Measurements from ENCODE around the gene MIAT. TPM values are rescaled to one million over a fixed set of nuclear protein-coding genes. Genes with fewer than 3 reads are reported as not detected.

MIAT gene
- total and polyA plus RNA-seq, 2 donors (not counting 3 experiments of a cell fraction or from before 2014, with no cell fraction given), result 0.03 to 0.80 TPM

DNA sequence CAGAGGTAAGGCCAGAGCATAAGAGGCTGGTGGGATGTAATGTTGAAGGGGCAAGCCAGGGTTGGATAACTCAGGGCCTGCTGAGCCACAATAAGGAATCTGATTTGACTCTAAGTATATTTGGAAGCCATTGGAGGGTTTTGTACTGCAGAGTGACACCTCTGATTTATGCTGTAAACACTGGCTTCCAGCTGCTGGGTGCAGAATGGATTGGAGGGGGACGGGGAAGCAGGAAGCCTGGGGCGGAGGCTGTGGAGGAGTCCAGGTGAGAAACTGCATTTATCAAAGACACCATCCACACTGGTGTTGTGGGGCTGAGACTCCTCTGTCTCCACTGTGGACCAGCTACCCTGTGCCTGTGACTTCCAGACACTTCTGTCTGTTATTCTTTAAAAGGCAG is 26.8 kb downstream of the MIAT start:
- no peak overlapping the region for H3K27ac ChIP-seq (ENCODE audit: insufficient read depth, low read depth, low read length)
- H3K9me1 ChIP-seq (replicated peaks; ENCODE audit: control insufficient read depth, extremely low read depth, insufficient read depth, low read length), result no peaks in the 10 kb centered on the region
- ChIA-PET CTCF (no interaction called here), POLR2A (no interaction called here)
- H2AFZ ChIP-seq (ENCODE audit: low read depth, low read length), result no peak overlapping the region
- intact Hi-C loops (cut with micrococcal nuclease) (no loop called here), dilution Hi-C loops (cut with MboI; ENCODE audit: extremely low pct_ligation_motif_present, low sequenced_read_pairs) (no loop called here)
- H4K20me1 ChIP-seq (replicated peaks; ENCODE audit: control insufficient read depth, extremely low read depth, insufficient read depth, low read length), result no peaks in the 10 kb centered on the region
- H3K4me2 ChIP-seq (ENCODE audit: insufficient read depth, low read length), result no peak overlapping the region
- no peak for FAIRE-seq
- no peak for DNase-seq (ENCODE audit: low read depth, low spot score)
- H3K79me2 ChIP-seq (ENCODE audit: control insufficient read depth, insufficient read depth, low read length), result no peaks in the 10 kb centered on the region
- no TSS peak for BruUV-seq (replicated peaks)
- peaks cover 10% of the 10 kb centered on the region for H3K4me1 ChIP-seq (ENCODE audit: control insufficient read depth, extremely low read depth, insufficient read depth, low read length)
- H3K36me3 ChIP-seq (ENCODE audit: control insufficient read depth in 2 of 2, extremely low read depth in 1 of 2, insufficient read depth in 2 of 2, low read length in 2 of 2), result no peaks in the 10 kb centered on the region
- TF ChIP-seq MYC (IDR thresholded peaks at IDR 0.05; ENCODE audit: low read depth, low read length) (no peak), GATA2 (IDR thresholded peaks at IDR 0.05; ENCODE audit: insufficient read depth, insufficient read length, low read depth, low read length) (no peak), POLR2A (IDR thresholded peaks at IDR 0.05; ENCODE audit: low read depth, low read length) (no peak), FOS (IDR thresholded peaks at IDR 0.05; ENCODE audit: borderline replicate concordance, insufficient read depth, low read length) (no peak), POLR2AphosphoS5 (IDR thresholded peaks at IDR 0.05; ENCODE audit: insufficient read depth, low read depth, low read length) (no peak), EZH2 (IDR thresholded peaks at IDR 0.05; ENCODE audit: borderline replicate concordance, low read depth, low read length, severe bottlenecking) (no peak), JUN (IDR thresholded peaks at IDR 0.05; ENCODE audit: borderline replicate concordance, insufficient read depth, insufficient read length, low read depth) (no peak)
- TF ChIP-seq, protein P1, sequence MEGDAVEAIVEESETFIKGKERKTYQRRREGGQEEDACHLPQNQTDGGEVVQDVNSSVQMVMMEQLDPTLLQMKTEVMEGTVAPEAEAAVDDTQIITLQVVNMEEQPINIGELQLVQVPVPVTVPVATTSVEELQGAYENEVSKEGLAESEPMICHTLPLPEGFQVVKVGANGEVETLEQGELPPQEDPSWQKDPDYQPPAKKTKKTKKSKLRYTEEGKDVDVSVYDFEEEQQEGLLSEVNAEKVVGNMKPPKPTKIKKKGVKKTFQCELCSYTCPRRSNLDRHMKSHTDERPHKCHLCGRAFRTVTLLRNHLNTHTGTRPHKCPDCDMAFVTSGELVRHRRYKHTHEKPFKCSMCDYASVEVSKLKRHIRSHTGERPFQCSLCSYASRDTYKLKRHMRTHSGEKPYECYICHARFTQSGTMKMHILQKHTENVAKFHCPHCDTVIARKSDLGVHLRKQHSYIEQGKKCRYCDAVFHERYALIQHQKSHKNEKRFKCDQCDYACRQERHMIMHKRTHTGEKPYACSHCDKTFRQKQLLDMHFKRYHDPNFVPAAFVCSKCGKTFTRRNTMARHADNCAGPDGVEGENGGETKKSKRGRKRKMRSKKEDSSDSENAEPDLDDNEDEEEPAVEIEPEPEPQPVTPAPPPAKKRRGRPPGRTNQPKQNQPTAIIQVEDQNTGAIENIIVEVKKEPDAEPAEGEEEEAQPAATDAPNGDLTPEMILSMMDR (IDR thresholded peaks at IDR 0.05; ENCODE audit: extremely low read depth in 1 of 2, insufficient read depth in 1 of 2, low read depth in 1 of 2, low read length in 2 of 2), result no peak
- TF ChIP-seq, protein P2, sequence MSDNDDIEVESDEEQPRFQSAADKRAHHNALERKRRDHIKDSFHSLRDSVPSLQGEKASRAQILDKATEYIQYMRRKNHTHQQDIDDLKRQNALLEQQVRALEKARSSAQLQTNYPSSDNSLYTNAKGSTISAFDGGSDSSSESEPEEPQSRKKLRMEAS (IDR thresholded peaks at IDR 0.05; ENCODE audit: insufficient read depth, insufficient read length), result no peak
- no peak overlapping the region for H3K4me3 ChIP-seq (replicated peaks in 1 of 3; ENCODE audit: insufficient read depth in 1 of 3, low read depth in 1 of 3, low read length in 3 of 3)
- H3K27me3 ChIP-seq (ENCODE audit: control insufficient read depth in 2 of 2, insufficient read depth in 2 of 2, low read length in 2 of 2), result no peaks in the 10 kb centered on the region
- H3K9ac ChIP-seq (replicated peaks; ENCODE audit: extremely low read depth, insufficient read depth, low read length), result no peak overlapping the region
- H3K9me3 ChIP-seq (replicated peaks; ENCODE audit: control insufficient read depth, insufficient read depth, low read length), result no peaks in the 10 kb centered on the region
